Measurements from ENCODE around the gene ABLIM2.

The ABLIM2 gene

DNA sequence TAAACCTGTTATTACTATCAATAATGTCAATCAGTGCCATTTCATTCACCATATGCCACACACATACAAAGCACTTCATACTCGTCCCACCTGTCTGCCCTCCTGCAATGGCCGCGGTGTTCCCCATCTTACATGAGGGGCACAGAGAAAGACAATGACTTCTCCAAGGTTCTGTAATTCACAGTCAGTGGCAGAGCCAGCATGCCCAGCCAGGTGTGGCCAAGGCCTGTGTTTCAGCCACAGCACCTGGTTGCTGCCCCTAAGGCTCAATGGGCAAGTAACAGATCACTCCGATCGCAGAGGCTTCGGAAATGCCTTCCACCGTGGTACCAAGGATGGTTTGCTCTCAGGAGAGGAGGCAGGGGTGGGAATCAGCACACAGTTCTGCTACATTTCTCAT lies 229.9 kb downstream of the ABLIM2 start:
- DNase-seq (ENCODE audit: low read depth in 1 of 2, low spot score in 1 of 2), result no peak
- Histone ChIP-seq H3K27me3 (ENCODE audit: insufficient read depth, poor library complexity, severe bottlenecking) (peaks cover 3% of the 10 kb centered on the region), H3K4me3 (replicated peaks; ENCODE audit: insufficient read depth, low read length) (no peak overlapping the region), H3K27ac (replicated peaks) (no peak overlapping the region)
- TF ChIP-seq GABPA (IDR thresholded peaks at IDR 0.05; ENCODE audit: low read depth) (no peak), SPI1 (IDR thresholded peaks at IDR 0.05; ENCODE audit: borderline replicate concordance, low read depth) (no peak), REST (IDR thresholded peaks at IDR 0.05; ENCODE audit: insufficient replicate concordance, low read depth) (no peak), POLR2AphosphoS5 (IDR thresholded peaks at IDR 0.05; ENCODE audit: low read depth) (no peak)
- TF ChIP-seq, protein P1, sequence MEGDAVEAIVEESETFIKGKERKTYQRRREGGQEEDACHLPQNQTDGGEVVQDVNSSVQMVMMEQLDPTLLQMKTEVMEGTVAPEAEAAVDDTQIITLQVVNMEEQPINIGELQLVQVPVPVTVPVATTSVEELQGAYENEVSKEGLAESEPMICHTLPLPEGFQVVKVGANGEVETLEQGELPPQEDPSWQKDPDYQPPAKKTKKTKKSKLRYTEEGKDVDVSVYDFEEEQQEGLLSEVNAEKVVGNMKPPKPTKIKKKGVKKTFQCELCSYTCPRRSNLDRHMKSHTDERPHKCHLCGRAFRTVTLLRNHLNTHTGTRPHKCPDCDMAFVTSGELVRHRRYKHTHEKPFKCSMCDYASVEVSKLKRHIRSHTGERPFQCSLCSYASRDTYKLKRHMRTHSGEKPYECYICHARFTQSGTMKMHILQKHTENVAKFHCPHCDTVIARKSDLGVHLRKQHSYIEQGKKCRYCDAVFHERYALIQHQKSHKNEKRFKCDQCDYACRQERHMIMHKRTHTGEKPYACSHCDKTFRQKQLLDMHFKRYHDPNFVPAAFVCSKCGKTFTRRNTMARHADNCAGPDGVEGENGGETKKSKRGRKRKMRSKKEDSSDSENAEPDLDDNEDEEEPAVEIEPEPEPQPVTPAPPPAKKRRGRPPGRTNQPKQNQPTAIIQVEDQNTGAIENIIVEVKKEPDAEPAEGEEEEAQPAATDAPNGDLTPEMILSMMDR (IDR thresholded peaks at IDR 0.05; ENCODE audit: insufficient read depth, low read length), result no peak

- H3K27me3 ChIP-seq (ENCODE audit: insufficient read depth, poor library complexity, severe bottlenecking), result peaks cover 3% of the 10 kb centered on the region
Measured at GRCh38 chr4:7926822-7927221, 231.8 kb downstream of the ABLIM2 start.

DNA sequence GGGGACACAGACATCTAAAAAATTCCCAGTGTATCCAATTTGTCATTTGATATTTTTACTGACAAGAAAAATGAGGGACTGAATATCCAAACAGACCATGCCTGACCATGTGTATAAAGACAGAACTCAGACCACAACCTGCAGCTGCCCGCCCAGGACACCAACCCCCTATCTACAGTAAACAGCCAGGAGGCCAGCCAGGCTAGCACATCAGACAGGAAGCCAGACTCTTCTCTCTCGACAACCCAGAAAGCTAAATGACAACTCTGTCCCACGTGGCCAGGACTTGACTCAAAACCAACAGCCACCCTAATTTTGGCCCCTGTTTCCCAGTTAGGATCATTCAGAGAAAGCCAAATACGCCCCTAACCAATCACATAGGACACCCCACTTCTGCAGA lies 234.0 kb downstream of the ABLIM2 start:
- DNase-seq (ENCODE audit: low read depth in 1 of 2, low spot score in 1 of 2), result no peak
- no peak for TF ChIP-seq POLR2AphosphoS5 (IDR thresholded peaks at IDR 0.05; ENCODE audit: low read depth)
- no peak for TF ChIP-seq GABPA (IDR thresholded peaks at IDR 0.05; ENCODE audit: low read depth)
- TF ChIP-seq, protein P1 (IDR thresholded peaks at IDR 0.05; ENCODE audit: insufficient read depth, low read length), result no peak
- no peak for TF ChIP-seq SPI1 (IDR thresholded peaks at IDR 0.05; ENCODE audit: borderline replicate concordance, low read depth)
- no peak for TF ChIP-seq REST (IDR thresholded peaks at IDR 0.05; ENCODE audit: insufficient replicate concordance, low read depth)
- Histone ChIP-seq H3K27ac (replicated peaks) (no peak overlapping the region), H3K4me3 (replicated peaks; ENCODE audit: insufficient read depth, low read length) (no peak overlapping the region), H3K27me3 (ENCODE audit: insufficient read depth, poor library complexity, severe bottlenecking) (peaks cover 3% of the 10 kb centered on the region)

More at GRCh38 chr4:7926822-7927221, 231.8 kb downstream of the ABLIM2 start:
- H3K27ac ChIP-seq (replicated peaks), result no peak overlapping the region
- TF ChIP-seq REST (IDR thresholded peaks at IDR 0.05; ENCODE audit: insufficient replicate concordance, low read depth), result no peak
- no peak for TF ChIP-seq GABPA (IDR thresholded peaks at IDR 0.05; ENCODE audit: low read depth)
- TF ChIP-seq POLR2AphosphoS5 (IDR thresholded peaks at IDR 0.05; ENCODE audit: low read depth), result no peak
- TF ChIP-seq SPI1 (IDR thresholded peaks at IDR 0.05; ENCODE audit: borderline replicate concordance, low read depth), result no peak
- TF ChIP-seq, protein P1 (IDR thresholded peaks at IDR 0.05; ENCODE audit: insufficient read depth, low read length), result no peak
- H3K4me3 ChIP-seq (replicated peaks; ENCODE audit: insufficient read depth, low read length), result no peak overlapping the region
- no peak for DNase-seq (ENCODE audit: low read depth in 1 of 2, low spot score in 1 of 2)
